Suprapubic skin (tissue), 4 donors: Measurements from ENCODE around the gene MILR1.

Source experiments
- EP300 ChIP-seq: sonication (generic); formaldehyde crosslinking; IDR thresholded peaks from one replicate; pipeline ENCODE4 v1.6.1; 2017; ENCODE audit warnings: antibody characterized with exemption
- POLR2A ChIP-seq, 2 donors: fragments of 450-650 bp; IDR thresholded peaks; one replicate each; pipeline ENCODE4 v1.6.1; 2017; ENCODE audit warnings: antibody characterized with exemption in 2 of 2, mild to moderate bottlenecking in 2 of 2, moderate library complexity in 2 of 2
- POLR2AphosphoS5 ChIP-seq, 3 donors: sonication (generic); formaldehyde crosslinking; IDR thresholded peaks; one replicate each; pipeline ENCODE4 v1.6.1; 2017; ENCODE audit warnings: antibody characterized with exemption in 3 of 3
- TF ChIP-seq, protein P1 (sequence below), 2 donors: fragments of 200-600 bp in 1 of 2; fragments of 450-650 bp in 1 of 2; sonication (generic) in 1 of 2; IDR thresholded peaks; one replicate each; pipeline ENCODE4 v1.5.1; 2016 to 2019; ENCODE audit warnings: antibody characterized with exemption in 2 of 2, mild to moderate bottlenecking in 1 of 2, moderate library complexity in 1 of 2

DNA sequence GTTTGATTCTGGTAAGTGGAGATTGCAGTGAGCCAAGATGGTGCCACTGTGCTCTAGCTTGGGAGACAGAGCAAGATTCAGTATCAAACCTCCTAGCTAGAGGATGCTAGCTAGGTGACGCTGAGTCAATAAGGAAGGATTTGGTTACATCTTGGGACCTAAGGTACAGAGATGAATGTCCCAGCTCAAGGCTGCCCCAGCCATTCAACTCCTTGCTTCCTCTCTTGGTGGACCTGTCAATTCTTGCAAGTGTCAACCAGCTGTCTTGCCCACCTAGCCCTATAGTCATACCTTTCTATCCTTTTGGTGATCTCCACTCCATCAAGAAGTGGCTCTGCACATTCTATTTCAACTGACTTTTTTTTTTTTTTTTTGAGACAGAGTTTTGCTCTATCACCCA lies 1.4 kb upstream of the MILR1 start:
- TF ChIP-seq, protein P1, sequence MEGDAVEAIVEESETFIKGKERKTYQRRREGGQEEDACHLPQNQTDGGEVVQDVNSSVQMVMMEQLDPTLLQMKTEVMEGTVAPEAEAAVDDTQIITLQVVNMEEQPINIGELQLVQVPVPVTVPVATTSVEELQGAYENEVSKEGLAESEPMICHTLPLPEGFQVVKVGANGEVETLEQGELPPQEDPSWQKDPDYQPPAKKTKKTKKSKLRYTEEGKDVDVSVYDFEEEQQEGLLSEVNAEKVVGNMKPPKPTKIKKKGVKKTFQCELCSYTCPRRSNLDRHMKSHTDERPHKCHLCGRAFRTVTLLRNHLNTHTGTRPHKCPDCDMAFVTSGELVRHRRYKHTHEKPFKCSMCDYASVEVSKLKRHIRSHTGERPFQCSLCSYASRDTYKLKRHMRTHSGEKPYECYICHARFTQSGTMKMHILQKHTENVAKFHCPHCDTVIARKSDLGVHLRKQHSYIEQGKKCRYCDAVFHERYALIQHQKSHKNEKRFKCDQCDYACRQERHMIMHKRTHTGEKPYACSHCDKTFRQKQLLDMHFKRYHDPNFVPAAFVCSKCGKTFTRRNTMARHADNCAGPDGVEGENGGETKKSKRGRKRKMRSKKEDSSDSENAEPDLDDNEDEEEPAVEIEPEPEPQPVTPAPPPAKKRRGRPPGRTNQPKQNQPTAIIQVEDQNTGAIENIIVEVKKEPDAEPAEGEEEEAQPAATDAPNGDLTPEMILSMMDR (IDR thresholded peaks at IDR 0.05), result no peak
- TF ChIP-seq POLR2AphosphoS5 (IDR thresholded peaks at IDR 0.05) (no peak), POLR2A (IDR thresholded peaks at IDR 0.05) (no peak), EP300 (no peak)
